T-cell (primary cell): ENCODE results near the gene NPDC1. TPM values are rescaled to one million over a fixed set of nuclear protein-coding genes. Genes with fewer than 3 reads are reported as not detected.

Experiments used
- ATAC-seq, 4 experiments: fragments of 200-7000 bp in 3 of 4; fragments of 150-1000 bp in 1 of 4; cut with Tn5 transposase; replicated peaks in 1 of 4; 1 replicate in 3 of 4; 2 replicates in 1 of 4; pipeline ENCODE4 v1.10.0; 2021; ENCODE audit warnings: moderate library complexity in 3 of 4, mild to moderate bottlenecking in 2 of 4, moderate number of reproducible peaks in 1 of 4
- CTCF ChIA-PET, 2 donors: fragments of 300-600 bp; sonication (Branson Sonifier 250); formaldehyde crosslinking; loops; one replicate each; lab custom pipeline; 2022; ENCODE audit warnings: antibody characterized with exemption in 2 of 2; lab: Charles Lee
- POLR2A ChIA-PET, 2 donors: fragments of 300-600 bp; sonication (Branson Sonifier 250); formaldehyde crosslinking; loops; one replicate each; lab custom pipeline; 2022; ENCODE audit warnings: antibody characterized with exemption in 2 of 2; lab: Charles Lee
- DNase-seq, 35 experiments: peaks; one replicate each; pipeline versions ENCODE4 v3.0.0 to v3.0.0-alpha.2; 2013 to 2023
- H3K27ac ChIP-seq: one replicate; pipeline ENCODE4 v1.5.1; 2013; ENCODE audit warnings: low read length
- H3K27me3 ChIP-seq, 2 experiments: replicated peaks in 1 of 2; 1 replicate in 1 of 2; 2 replicates in 1 of 2; pipeline versions ENCODE4 v1.6.1 to v1.7.0; 2013; ENCODE audit warnings: low read length in 1 of 2, mixed read lengths in 1 of 2; ENCODE audit not compliant: control insufficient read depth in 2 of 2, insufficient read depth in 2 of 2; ENCODE audit errors: extremely low read depth in 1 of 2
- H3K36me3 ChIP-seq, 2 donors: 1 replicate in 1 of 2; 2 replicates in 1 of 2; pipeline versions ENCODE4 v1.6.1 to v1.7.0; 2013; ENCODE audit warnings: low read length in 1 of 2; ENCODE audit not compliant: control insufficient read depth in 2 of 2, insufficient read depth in 1 of 2; ENCODE audit errors: extremely low read depth in 1 of 2
- H3K4me1 ChIP-seq, 2 experiments: 1 replicate in 1 of 2; 2 replicates in 1 of 2; pipeline versions ENCODE4 v1.6.1 to v1.7.0; 2013; ENCODE audit warnings: low read length in 2 of 2, mixed read lengths in 1 of 2; ENCODE audit not compliant: insufficient read depth in 2 of 2, control insufficient read depth in 1 of 2; ENCODE audit errors: extremely low read depth in 1 of 2
- H3K4me3 ChIP-seq, 2 donors: 1 replicate in 1 of 2; 2 replicates in 1 of 2; pipeline versions ENCODE4 v1.5.1 to v1.7.0; 2013; ENCODE audit warnings: mild to moderate bottlenecking in 2 of 2, low read length in 1 of 2, moderate library complexity in 1 of 2; ENCODE audit not compliant: control insufficient read depth in 1 of 2; ENCODE audit errors: extremely low read depth in 1 of 2
- H3K9me3 ChIP-seq: 2 replicates; pipeline ENCODE4 v1.7.0; 2013
- H3K27ac Mint-ChIP-seq, 2 donors: one replicate each; pipeline ENCODE4 v1.8.0; 2020 to 2021; ENCODE audit warnings: mild to moderate bottlenecking in 2 of 2, mixed read lengths in 2 of 2
- H3K27me3 Mint-ChIP-seq, 2 donors: one replicate each; pipeline ENCODE4 v1.8.0; 2021 to 2022; ENCODE audit warnings: mixed read lengths in 2 of 2
- H3K36me3 Mint-ChIP-seq: one replicate; pipeline ENCODE4 v1.8.0; 2021; ENCODE audit warnings: mixed read lengths
- H3K4me1 Mint-ChIP-seq, 3 donors: one replicate each; pipeline ENCODE4 v1.8.0; 2020 to 2022; ENCODE audit warnings: mixed read lengths in 3 of 3, mild to moderate bottlenecking in 1 of 3
- H3K4me3 Mint-ChIP-seq, 3 donors: one replicate each; pipeline ENCODE4 v1.8.0; 2020 to 2022; ENCODE audit warnings: mild to moderate bottlenecking in 3 of 3, mixed read lengths in 3 of 3, moderate library complexity in 3 of 3
- H3K9me3 Mint-ChIP-seq, 3 donors: one replicate each; pipeline ENCODE4 v1.8.0; 2020 to 2022; ENCODE audit warnings: mixed read lengths in 3 of 3
- WGBS: methylation state at CpG from one replicate; pipeline ENCODE4 v1.1.5; 2013; ENCODE audit warnings: missing lambda C conversion rate; ENCODE audit not compliant: insufficient coverage; 5-methylcytosine and 5-hydroxymethylcytosine counted together
- total RNA-seq, 35 experiments: library from RNA in 6 of 35; stranded (reverse) in 6 of 35; fragments of 120-200 nt in 1 of 35; gene quantifications; one replicate each; pipeline versions ENCODE4 v1.2.1 to v1.2.4 and lab custom pipeline; 2013 to 2026

The NPDC1 gene
- total RNA-seq, 5 donors from 2014 or later (not counting 1 experiment from before 2014, with no cell fraction given): 32.4 to 76.7 (median 57.0) TPM

- H3K4me3 Mint-ChIP-seq: no peak overlapping the region
- Histone ChIP-seq H3K4me1 (peaks cover 5 to 58% of the 10 kb centered on the region in 2 experiments), H3K27me3 (peaks cover 0 to 20% of the 10 kb centered on the region in 2 experiments), H3K9me3 (no peaks in the 10 kb centered on the region), H3K27ac (no peak overlapping the region), H3K4me3 (no peak overlapping the region), H3K36me3 (no peaks in the 10 kb centered on the region)
- H3K9me3 Mint-ChIP-seq: no peaks in the 10 kb centered on the region
- peaks cover 18 to 32% (median 28%) of the 10 kb centered on the region in 3 donors for H3K4me1 Mint-ChIP-seq
- H3K27ac Mint-ChIP-seq: no peak overlapping the region
- ChIA-PET POLR2A (no interaction called here), CTCF (no interaction called here)
- ATAC-seq (no peak), DNase-seq (no peak)
- H3K27me3 Mint-ChIP-seq: peaks cover 0 to 4% of the 10 kb centered on the region in 2 donors
- WGBS: 84% methylated on average over 7 of the region's 20 CpGs
- H3K36me3 Mint-ChIP-seq: no peaks in the 10 kb centered on the region
Observed at GRCh38 chr9:137001857-137002645, 43.9 kb downstream of the NPDC1 start.

GRCh38 chr9:137000177-137000930 is 45.6 kb downstream of the NPDC1 start:
- H3K27me3 Mint-ChIP-seq: peaks cover 0 to 4% of the 10 kb centered on the region in 2 donors
- no peaks in the 10 kb centered on the region for H3K9me3 Mint-ChIP-seq
- peak overlapping the region; percentile 7 to 28 (median 25) for H3K4me3 Mint-ChIP-seq
- H3K27me3 ChIP-seq: peaks cover 0 to 33% of the 10 kb centered on the region in 2 experiments
- H3K36me3 ChIP-seq: no peaks in the 10 kb centered on the region
- WGBS: 23% methylated on average over 5 of the region's 10 CpGs
- POLR2A ChIA-PET: no interaction called here
- peak overlapping the region; percentile 84 to 93 for H3K27ac Mint-ChIP-seq
- H3K4me1 Mint-ChIP-seq: peaks cover 26 to 40% (median 36%) of the 10 kb centered on the region in 3 donors
- CTCF ChIA-PET: interaction anchor here in 1 of 2 donors (1.1 kb wide), 1 partner anchor 29 kb away, joined by 3 read pairs; no protein-coding TSS in a partner anchor
- H3K4me1 ChIP-seq: peaks cover 13 to 64% of the 10 kb centered on the region in 2 experiments
- peak overlapping the region; percentile 59 for H3K27ac ChIP-seq
- no peaks in the 10 kb centered on the region for H3K9me3 ChIP-seq
- DNase-seq (peak in 7 of 35 experiments; percentile 15 to 63 (median 21)), ATAC-seq (peak in 3 of 4 experiments; percentile 13 to 35 (median 18))
- H3K4me3 ChIP-seq: no peak overlapping the region
- H3K36me3 Mint-ChIP-seq: no peaks in the 10 kb centered on the region

- peak in 23 of 35 experiments; percentile 6 to 66 (median 37) for DNase-seq
- H3K27ac Mint-ChIP-seq: peak overlapping the region; percentile 91 to 95
- ChIA-PET CTCF (no interaction called here), POLR2A (no interaction called here)
- Histone ChIP-seq H3K27me3 (peaks cover 0 to 33% of the 10 kb centered on the region in 2 experiments), H3K4me1 (peaks cover 22 to 84% of the 10 kb centered on the region in 2 experiments), H3K27ac (peak overlapping the region; percentile 80), H3K36me3 (peaks cover 4 to 13% of the 10 kb centered on the region in 2 donors), H3K4me3 (peak overlapping the region in 1 of 2 donors; percentile 40), H3K9me3 (no peaks in the 10 kb centered on the region)
- H3K36me3 Mint-ChIP-seq: peaks cover 3% of the 10 kb centered on the region
- 8% methylated on average over 17 of the region's 18 CpGs for WGBS
- peaks cover 0 to 4% of the 10 kb centered on the region in 2 donors for H3K27me3 Mint-ChIP-seq
- H3K9me3 Mint-ChIP-seq: no peaks in the 10 kb centered on the region
- H3K4me3 Mint-ChIP-seq: peak overlapping the region; percentile 64 to 76 (median 72)
- peaks cover 25 to 48% (median 47%) of the 10 kb centered on the region in 3 donors for H3K4me1 Mint-ChIP-seq
- peak in 2 of 4 experiments; percentile 10 for ATAC-seq
Observed at GRCh38 chr9:136997830-136998234, 48.1 kb downstream of the NPDC1 start.

- no peak for ATAC-seq
- peak overlapping the region; percentile 80 for H3K27ac ChIP-seq
- DNase-seq: peak in 1 of 35 experiments; percentile 35
Observed at GRCh38 chr9:136997371-136997770, 48.6 kb downstream of the NPDC1 start.

GRCh38 chr9:136996361-136997292 is 49.4 kb downstream of the NPDC1 start, which contains the start of gene CLIC3:
Gene CLIC3 (minus strand): TSS chr9:136996568. CDS start chr9:136996543, 25 bp downstream.
- H3K27ac ChIP-seq: peak within 1 kb of the TSS; percentile 80

More at GRCh38 chr9:136997371-136997770, 48.6 kb downstream of the NPDC1 start:
- Mint-ChIP-seq H3K36me3 (peaks cover 3% of the 10 kb centered on the region), H3K27me3 (peaks cover 0 to 4% of the 10 kb centered on the region in 2 donors), H3K4me1 (peaks cover 25 to 49% (median 47%) of the 10 kb centered on the region in 3 donors), H3K27ac (peak overlapping the region; percentile 91 to 95), H3K4me3 (peak overlapping the region; percentile 64 to 76 (median 72)), H3K9me3 (no peaks in the 10 kb centered on the region)
- Histone ChIP-seq H3K4me3 (peak overlapping the region in 1 of 2 donors; percentile 40), H3K36me3 (peaks cover 4 to 13% of the 10 kb centered on the region in 2 donors), H3K4me1 (peaks cover 22 to 89% of the 10 kb centered on the region in 2 experiments), H3K9me3 (no peaks in the 10 kb centered on the region), H3K27me3 (peaks cover 0 to 33% of the 10 kb centered on the region in 2 experiments)
- CTCF ChIA-PET: interaction anchor here in 1 of 2 donors (1.6 kb wide), 1 partner anchor 155 kb away, joined by 3 read pairs; the partner anchor contains the start of gene AJM1
- POLR2A ChIA-PET: no interaction called here
- 58% methylated on average over 10 of the region's 10 CpGs for WGBS

More at GRCh38 chr9:136996361-136997292, 49.4 kb downstream of the NPDC1 start, which contains the start of gene CLIC3:
- Histone ChIP-seq H3K36me3 (peaks cover 4 to 13% of the 10 kb centered on the region in 2 donors), H3K4me1 (peaks cover 22 to 92% of the 10 kb centered on the region in 2 experiments), H3K9me3 (no peaks in the 10 kb centered on the region), H3K27me3 (peaks cover 0 to 28% of the 10 kb centered on the region in 2 experiments), H3K4me3 (peak within 1 kb of the TSS; percentile 40 to 57)
- peak in 31 of 35 experiments; percentile 25 to 76 (median 46) for DNase-seq
- ATAC-seq: peak; percentile 26 to 37 (median 29)
- ChIA-PET CTCF (interaction anchor here in 1 of 2 donors (0.5 to 1.6 kb wide), 4 partner anchors 19 to 154 kb away, joined by 3 to 6 read pairs (median 4); partner anchors contain the start of gene AJM1), POLR2A (interaction anchor here (0.5 to 0.6 kb wide), 2 partner anchors 118 to 475 kb away, joined by 3 to 12 read pairs; no protein-coding TSS in a partner anchor)
- WGBS: 7% methylated on average over 22 of the region's 35 CpGs
- H3K27ac Mint-ChIP-seq: peak within 1 kb of the TSS; percentile 91 to 95
- peak within 1 kb of the TSS; percentile 67 to 76 (median 67) for H3K4me3 Mint-ChIP-seq
- peaks cover 26 to 50% (median 48%) of the 10 kb centered on the region in 3 donors for H3K4me1 Mint-ChIP-seq
- H3K36me3 Mint-ChIP-seq: peaks cover 3% of the 10 kb centered on the region
- H3K9me3 Mint-ChIP-seq: no peaks in the 10 kb centered on the region
- peaks cover 0 to 4% of the 10 kb centered on the region in 2 donors for H3K27me3 Mint-ChIP-seq
